ENCODE results near the gene CPB2. TPM values are rescaled to one million over a fixed set of nuclear protein-coding genes. Genes with fewer than 3 reads are reported as not detected.

The CPB2 gene
- total RNA-seq, 3 donors from 2014 or later (not counting 1 experiment from before 2014, with no cell fraction given), result not detected

DNA sequence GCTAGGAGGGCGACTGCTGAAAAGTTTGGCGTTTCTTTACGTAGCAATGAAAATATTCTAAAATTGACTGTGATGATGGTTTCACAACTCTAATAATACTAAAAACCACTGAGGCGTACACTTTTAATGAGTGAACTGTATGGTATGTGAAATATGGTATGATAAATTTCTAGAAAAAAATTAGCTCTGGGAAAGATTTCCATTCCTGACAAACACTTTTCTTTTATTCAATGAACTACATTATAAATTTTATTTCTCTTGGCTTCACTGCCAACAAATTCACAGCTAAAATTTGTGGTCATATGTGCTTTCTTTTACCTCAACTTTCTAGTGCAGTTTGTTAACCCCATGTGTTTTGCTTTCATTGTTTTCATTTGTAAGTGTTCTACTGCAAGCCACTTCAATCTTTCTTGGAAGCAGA lies 63.4 kb downstream of the CPB2 start:
- ATAC-seq, result no peak
- Histone ChIP-seq H3K4me1 (ENCODE audit: control insufficient read depth, insufficient read depth, low read length) (no peaks in the 10 kb centered on the region), H3K27ac (ENCODE audit: low read length) (no peak overlapping the region), H3K9me3 (ENCODE audit: control insufficient read depth, insufficient read depth, low read length) (no peaks in the 10 kb centered on the region), H3K4me3 (ENCODE audit: low read length) (no peak overlapping the region), H3K27me3 (ENCODE audit: control insufficient read depth, insufficient read depth, low read length) (no peaks in the 10 kb centered on the region), H3K36me3 (ENCODE audit: control insufficient read depth, insufficient read depth, low read length) (peaks cover 36% of the 10 kb centered on the region)
- Mint-ChIP-seq H3K4me3 (no peak overlapping the region), H3K27ac (no peak overlapping the region), H3K36me3 (peaks cover 6% of the 10 kb centered on the region), H3K4me1 (peaks cover 24% of the 10 kb centered on the region in 2 donors), H3K27me3 (ENCODE audit: low read depth in 2 of 2) (no peaks in the 10 kb centered on the region), H3K9me3 (no peaks in the 10 kb centered on the region)
- TF ChIP-seq, protein P1, sequence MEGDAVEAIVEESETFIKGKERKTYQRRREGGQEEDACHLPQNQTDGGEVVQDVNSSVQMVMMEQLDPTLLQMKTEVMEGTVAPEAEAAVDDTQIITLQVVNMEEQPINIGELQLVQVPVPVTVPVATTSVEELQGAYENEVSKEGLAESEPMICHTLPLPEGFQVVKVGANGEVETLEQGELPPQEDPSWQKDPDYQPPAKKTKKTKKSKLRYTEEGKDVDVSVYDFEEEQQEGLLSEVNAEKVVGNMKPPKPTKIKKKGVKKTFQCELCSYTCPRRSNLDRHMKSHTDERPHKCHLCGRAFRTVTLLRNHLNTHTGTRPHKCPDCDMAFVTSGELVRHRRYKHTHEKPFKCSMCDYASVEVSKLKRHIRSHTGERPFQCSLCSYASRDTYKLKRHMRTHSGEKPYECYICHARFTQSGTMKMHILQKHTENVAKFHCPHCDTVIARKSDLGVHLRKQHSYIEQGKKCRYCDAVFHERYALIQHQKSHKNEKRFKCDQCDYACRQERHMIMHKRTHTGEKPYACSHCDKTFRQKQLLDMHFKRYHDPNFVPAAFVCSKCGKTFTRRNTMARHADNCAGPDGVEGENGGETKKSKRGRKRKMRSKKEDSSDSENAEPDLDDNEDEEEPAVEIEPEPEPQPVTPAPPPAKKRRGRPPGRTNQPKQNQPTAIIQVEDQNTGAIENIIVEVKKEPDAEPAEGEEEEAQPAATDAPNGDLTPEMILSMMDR (IDR thresholded peaks at IDR 0.05), result no peak
- intact Hi-C loops (cut with micrococcal nuclease), result no loop called here
- WGBS (ENCODE audit: insufficient coverage), result 100% methylated on average over 2 of the region's 4 CpGs
- DNase-seq, result no peak

DNA sequence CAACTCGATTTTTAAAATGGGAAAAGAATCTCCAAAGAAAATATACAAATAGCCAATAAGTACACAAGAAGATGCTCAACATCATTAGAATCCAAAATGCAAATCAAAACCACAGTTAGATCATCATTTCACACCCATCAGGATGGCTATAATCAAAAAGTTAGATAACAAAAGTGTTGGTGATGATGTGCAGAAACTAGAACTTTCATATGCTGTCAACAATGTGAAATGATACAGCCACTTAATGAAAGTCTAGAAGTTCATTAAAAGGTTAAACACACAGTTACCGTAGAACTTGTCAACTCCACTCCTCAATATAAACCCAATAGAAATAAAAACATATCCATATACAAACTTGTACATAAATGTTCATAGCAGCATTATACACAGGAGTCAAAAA lies 64.1 kb downstream of the CPB2 start:
- Mint-ChIP-seq H3K9me3 (no peaks in the 10 kb centered on the region), H3K4me1 (peaks cover 24 to 27% of the 10 kb centered on the region in 2 donors), H3K4me3 (no peak overlapping the region), H3K27me3 (ENCODE audit: low read depth in 2 of 2) (no peaks in the 10 kb centered on the region), H3K27ac (no peak overlapping the region), H3K36me3 (peaks cover 6% of the 10 kb centered on the region)
- intact Hi-C loops (cut with micrococcal nuclease), result no loop called here
- Histone ChIP-seq H3K27ac (ENCODE audit: low read length) (no peak overlapping the region), H3K27me3 (ENCODE audit: control insufficient read depth, insufficient read depth, low read length) (no peaks in the 10 kb centered on the region), H3K4me3 (ENCODE audit: low read length) (no peak overlapping the region), H3K4me1 (ENCODE audit: control insufficient read depth, insufficient read depth, low read length) (no peaks in the 10 kb centered on the region), H3K36me3 (ENCODE audit: control insufficient read depth, insufficient read depth, low read length) (peaks cover 38% of the 10 kb centered on the region), H3K9me3 (ENCODE audit: control insufficient read depth, insufficient read depth, low read length) (no peaks in the 10 kb centered on the region)
- DNase-seq (no peak), ATAC-seq (no peak)
- TF ChIP-seq, protein P1 (IDR thresholded peaks at IDR 0.05), result no peak
- 100% methylated on average over 1 of the region's 2 CpGs for WGBS (ENCODE audit: insufficient coverage)

DNA sequence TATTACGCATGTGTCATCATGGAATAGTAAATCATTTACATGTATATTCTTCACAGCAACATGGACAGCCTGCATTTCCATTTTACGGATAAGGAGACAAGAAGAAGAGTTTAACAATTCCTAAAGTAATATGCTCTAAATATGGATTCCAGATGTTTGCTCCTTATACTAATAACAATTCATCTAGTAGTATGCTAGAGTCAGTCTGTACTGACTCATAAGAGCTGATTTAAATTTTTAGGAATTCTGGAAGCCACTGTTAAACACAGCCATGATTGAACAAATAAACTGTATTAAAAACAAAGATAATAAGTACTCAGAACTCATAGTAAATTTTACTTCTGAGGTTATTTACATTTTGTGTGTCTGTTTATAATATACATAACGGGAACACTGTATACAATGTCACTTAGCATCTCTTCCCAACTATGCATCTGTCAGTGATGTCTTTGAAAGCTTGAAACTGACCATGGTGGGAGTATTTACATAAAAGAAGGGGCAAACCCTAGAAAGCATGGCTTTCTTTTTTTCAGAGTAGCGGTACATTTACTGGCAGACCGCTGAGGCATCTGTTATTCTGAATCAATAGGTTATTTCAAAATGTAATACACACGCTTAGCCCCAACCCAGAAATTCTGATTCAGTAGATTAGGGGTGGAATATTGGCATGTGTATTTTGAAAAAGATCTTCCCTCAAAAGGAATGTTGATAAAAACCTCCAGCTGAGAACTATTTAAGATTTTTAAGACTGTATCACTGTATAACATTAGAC lies 65.2 kb downstream of the CPB2 start:
- peaks cover 48% of the 10 kb centered on the region for H3K36me3 ChIP-seq (ENCODE audit: control insufficient read depth, insufficient read depth, low read length)
- H3K36me3 Mint-ChIP-seq, result peaks cover 6% of the 10 kb centered on the region

More for the DNA sequence above, 65.2 kb downstream of the CPB2 start:
- Mint-ChIP-seq H3K27ac (no peak overlapping the region), H3K4me3 (no peak overlapping the region), H3K27me3 (ENCODE audit: low read depth in 2 of 2) (no peaks in the 10 kb centered on the region), H3K9me3 (no peaks in the 10 kb centered on the region), H3K4me1 (peaks cover 17 to 25% of the 10 kb centered on the region in 2 donors)
- Histone ChIP-seq H3K27ac (ENCODE audit: low read length) (no peak overlapping the region), H3K27me3 (ENCODE audit: control insufficient read depth, insufficient read depth, low read length) (no peaks in the 10 kb centered on the region), H3K4me3 (ENCODE audit: low read length) (no peak overlapping the region), H3K9me3 (ENCODE audit: control insufficient read depth, insufficient read depth, low read length) (no peaks in the 10 kb centered on the region), H3K4me1 (ENCODE audit: control insufficient read depth, insufficient read depth, low read length) (no peaks in the 10 kb centered on the region)
- intact Hi-C loops (cut with micrococcal nuclease), result no loop called here
- WGBS (ENCODE audit: insufficient coverage), result 97% methylated on average over 3 of the region's 6 CpGs
- no peak for ATAC-seq
- no peak for DNase-seq
- TF ChIP-seq, protein P1 (IDR thresholded peaks at IDR 0.05), result no peak
